Fibroblast of the aortic adventitia (primary cell): Measurements from ENCODE around the gene TEAD1. TPM values are rescaled to one million over a fixed set of nuclear protein-coding genes. Genes with fewer than 3 reads are reported as not detected.

Source experiments
- DNase-seq: peaks from one replicate; pipeline ENCODE4 v3.0.0-alpha.2; 2010; ENCODE audit warnings: low read depth
- H3K4me3 ChIP-seq: 2 replicates; pipeline ENCODE4 v1.5.1; 2011; ENCODE audit warnings: low read depth, mild to moderate bottlenecking, control low read depth, low read length, moderate library complexity
- CTCF ChIP-seq: IDR thresholded peaks from 2 replicates; pipeline ENCODE4 v1.5.1; 2011; ENCODE audit warnings: mild to moderate bottlenecking, low read length, control low read depth, inconsistent platforms; ENCODE audit not compliant: insufficient read depth
- total RNA-seq: library from RNA; depleted of rRNA; stranded (reverse); fragments of >200 nt; gene quantifications from 2 replicates; pipeline ENCODE4 v1.2.3, GENCODE V29; 2012; ENCODE audit warnings: low replicate concordance

The TEAD1 gene
- total RNA-seq, 1 donor, result 117 TPM

GRCh38 chr11:12966002-12966401 lies 291.8 kb downstream of the TEAD1 start:
- H3K4me3 ChIP-seq, result no peak overlapping the region
- DNase-seq, result no peak
- no peak for TF ChIP-seq CTCF

GRCh38 chr11:12968101-12968500 lies 293.9 kb downstream of the TEAD1 start:
- TF ChIP-seq CTCF, result no peak
- DNase-seq, result no peak
- no peak overlapping the region for H3K4me3 ChIP-seq

- no peak for TF ChIP-seq CTCF
- no peak overlapping the region for H3K4me3 ChIP-seq
- DNase-seq, result no peak
Measured at GRCh38 chr11:12968826-12969225, 294.6 kb downstream of the TEAD1 start.

GRCh38 chr11:12971955-12972354 lies 297.7 kb downstream of the TEAD1 start:
- no peak overlapping the region for H3K4me3 ChIP-seq
- no peak for TF ChIP-seq CTCF
- DNase-seq, result no peak

- TF ChIP-seq CTCF, result no peak
- no peak overlapping the region for H3K4me3 ChIP-seq
- DNase-seq, result peak; percentile 27
Measured at GRCh38 chr11:12973528-12974181, 299.4 kb downstream of the TEAD1 start.

- H3K4me3 ChIP-seq, result no peak overlapping the region
- TF ChIP-seq CTCF, result no peak
- peak; percentile 8 for DNase-seq
Measured at GRCh38 chr11:12975195-12975594, 301.0 kb downstream of the TEAD1 start.

GRCh38 chr11:12979928-12980689 lies 305.9 kb downstream of the TEAD1 start:
- TF ChIP-seq CTCF, result no peak
- no peak for DNase-seq
- no peak overlapping the region for H3K4me3 ChIP-seq
